H1 (cell line): ENCODE measurements around the gene JPH3.

Experiments
- CREB1 ChIP-seq: IDR thresholded peaks from 2 replicates; pipeline ENCODE4 v1.6.1; 2012; ENCODE audit warnings: inconsistent platforms
- EP300 ChIP-seq, 2 experiments: IDR thresholded peaks; 1 replicate in 1 of 2; 2 replicates in 1 of 2; pipeline ENCODE4 v1.6.1; 2011 to 2012; ENCODE audit warnings: low read depth in 2 of 2, low read length in 2 of 2, mild to moderate bottlenecking in 2 of 2, borderline replicate concordance in 1 of 2, inconsistent platforms in 1 of 2, moderate library complexity in 1 of 2
- EZH2 ChIP-seq: fragments of 200-600 bp; sonication (generic); IDR thresholded peaks from 2 replicates; pipeline ENCODE4 v1.7.1; 2012; ENCODE audit warnings: low read depth, mild to moderate bottlenecking, moderate library complexity, low read length, inconsistent platforms; ENCODE audit not compliant: severe bottlenecking
- GABPA ChIP-seq: IDR thresholded peaks from 2 replicates; pipeline ENCODE4 v1.6.1; 2011; ENCODE audit warnings: mild to moderate bottlenecking, low read length, moderate library complexity, borderline replicate concordance; ENCODE audit not compliant: insufficient read depth
- POLR2A ChIP-seq, 2 experiments: IDR thresholded peaks; 1 replicate in 1 of 2; 2 replicates in 1 of 2; pipeline ENCODE4 v1.6.1; 2011; ENCODE audit warnings: low read depth in 2 of 2, low read length in 2 of 2, mild to moderate bottlenecking in 2 of 2; ENCODE audit errors: control extremely low read depth in 1 of 2
- POLR2AphosphoS5 ChIP-seq: IDR thresholded peaks from 2 replicates; pipeline ENCODE4 v1.6.1; 2011; ENCODE audit warnings: low read depth, low read length
- SRF ChIP-seq: IDR thresholded peaks from 2 replicates; pipeline ENCODE4 v1.6.1; 2011; ENCODE audit warnings: mild to moderate bottlenecking, low read depth, low read length, moderate library complexity
- TF ChIP-seq, protein P1 (sequence below): IDR thresholded peaks from 2 replicates; pipeline ENCODE4 v1.6.1; 2011; ENCODE audit warnings: low read depth, mild to moderate bottlenecking, low read length; ENCODE audit not compliant: insufficient read depth
- TF ChIP-seq, protein P2 (sequence below), 3 experiments: IDR thresholded peaks; 1 replicate in 2 of 3; 2 replicates in 1 of 3; pipeline versions ENCODE4 v1.5.1 to v1.6.1; 2011; ENCODE audit warnings: low read length in 3 of 3, mild to moderate bottlenecking in 3 of 3, inconsistent platforms in 2 of 3, low read depth in 1 of 3, moderate library complexity in 1 of 3; ENCODE audit not compliant: insufficient read depth in 1 of 3; ENCODE audit errors: control extremely low read depth in 1 of 3
- TF ChIP-seq, protein P3 (sequence below): fragments of 300-600 bp; sonication (generic); IDR thresholded peaks from 2 replicates; pipeline ENCODE4 v1.7.1; 2012; ENCODE audit warnings: low read length, moderate library complexity, mild to moderate bottlenecking, inconsistent platforms; ENCODE audit not compliant: insufficient replicate concordance

DNA sequence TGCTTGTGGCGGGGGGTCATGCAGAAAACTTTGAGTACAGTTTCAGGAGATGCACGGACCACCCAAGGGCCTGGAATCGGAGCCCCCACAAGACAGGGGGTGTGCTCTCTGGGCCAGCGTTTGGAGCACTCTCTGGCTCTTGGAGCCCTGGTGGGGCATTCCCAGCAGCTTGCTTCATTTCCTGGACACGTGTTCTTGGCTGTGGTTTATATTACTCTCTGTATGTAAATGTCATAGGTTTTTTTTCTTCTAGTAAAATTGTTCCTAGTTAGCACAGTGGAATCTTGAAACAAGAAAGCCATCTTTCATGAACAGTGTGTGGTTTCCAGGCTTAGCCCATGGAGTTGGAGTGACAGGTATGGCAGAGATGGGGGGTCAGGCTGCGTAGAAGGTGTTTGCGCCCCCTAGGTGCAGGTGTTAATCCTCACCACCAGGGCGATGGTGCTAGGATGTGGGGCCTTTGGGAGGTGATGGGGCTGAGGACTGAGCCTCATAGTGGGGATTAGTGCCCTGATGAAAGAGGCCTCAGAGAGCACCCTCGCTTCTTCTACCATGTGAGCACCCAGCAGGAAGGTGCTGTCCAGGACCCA is 79.8 kb downstream of the JPH3 start:
- TF ChIP-seq GABPA (peak; percentile 75; the same call in 1 of the 2 replicates), POLR2A (IDR thresholded peaks at IDR 0.05; ENCODE audit: control extremely low read depth in 1 of 2, low read depth in 2 of 2, low read length in 2 of 2) (no peak), EZH2 (no peak), EP300 (IDR thresholded peaks at IDR 0.05; ENCODE audit: borderline replicate concordance in 1 of 2, low read depth in 2 of 2, low read length in 2 of 2) (no peak), SRF (no peak), CREB1 (0 out of 2 replicates have a peak, but pooled peaks have one; percentile 8), POLR2AphosphoS5 (no peak)
- TF ChIP-seq, protein P1, sequence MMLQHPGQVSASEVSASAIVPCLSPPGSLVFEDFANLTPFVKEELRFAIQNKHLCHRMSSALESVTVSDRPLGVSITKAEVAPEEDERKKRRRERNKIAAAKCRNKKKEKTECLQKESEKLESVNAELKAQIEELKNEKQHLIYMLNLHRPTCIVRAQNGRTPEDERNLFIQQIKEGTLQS: no peak
- TF ChIP-seq, protein P2, sequence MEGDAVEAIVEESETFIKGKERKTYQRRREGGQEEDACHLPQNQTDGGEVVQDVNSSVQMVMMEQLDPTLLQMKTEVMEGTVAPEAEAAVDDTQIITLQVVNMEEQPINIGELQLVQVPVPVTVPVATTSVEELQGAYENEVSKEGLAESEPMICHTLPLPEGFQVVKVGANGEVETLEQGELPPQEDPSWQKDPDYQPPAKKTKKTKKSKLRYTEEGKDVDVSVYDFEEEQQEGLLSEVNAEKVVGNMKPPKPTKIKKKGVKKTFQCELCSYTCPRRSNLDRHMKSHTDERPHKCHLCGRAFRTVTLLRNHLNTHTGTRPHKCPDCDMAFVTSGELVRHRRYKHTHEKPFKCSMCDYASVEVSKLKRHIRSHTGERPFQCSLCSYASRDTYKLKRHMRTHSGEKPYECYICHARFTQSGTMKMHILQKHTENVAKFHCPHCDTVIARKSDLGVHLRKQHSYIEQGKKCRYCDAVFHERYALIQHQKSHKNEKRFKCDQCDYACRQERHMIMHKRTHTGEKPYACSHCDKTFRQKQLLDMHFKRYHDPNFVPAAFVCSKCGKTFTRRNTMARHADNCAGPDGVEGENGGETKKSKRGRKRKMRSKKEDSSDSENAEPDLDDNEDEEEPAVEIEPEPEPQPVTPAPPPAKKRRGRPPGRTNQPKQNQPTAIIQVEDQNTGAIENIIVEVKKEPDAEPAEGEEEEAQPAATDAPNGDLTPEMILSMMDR (IDR thresholded peaks at IDR 0.05; ENCODE audit: control extremely low read depth in 1 of 3, insufficient read depth in 1 of 3, low read depth in 1 of 3, low read length in 3 of 3): peak; percentile 89 to 96 (median 93)
- TF ChIP-seq, protein P3, sequence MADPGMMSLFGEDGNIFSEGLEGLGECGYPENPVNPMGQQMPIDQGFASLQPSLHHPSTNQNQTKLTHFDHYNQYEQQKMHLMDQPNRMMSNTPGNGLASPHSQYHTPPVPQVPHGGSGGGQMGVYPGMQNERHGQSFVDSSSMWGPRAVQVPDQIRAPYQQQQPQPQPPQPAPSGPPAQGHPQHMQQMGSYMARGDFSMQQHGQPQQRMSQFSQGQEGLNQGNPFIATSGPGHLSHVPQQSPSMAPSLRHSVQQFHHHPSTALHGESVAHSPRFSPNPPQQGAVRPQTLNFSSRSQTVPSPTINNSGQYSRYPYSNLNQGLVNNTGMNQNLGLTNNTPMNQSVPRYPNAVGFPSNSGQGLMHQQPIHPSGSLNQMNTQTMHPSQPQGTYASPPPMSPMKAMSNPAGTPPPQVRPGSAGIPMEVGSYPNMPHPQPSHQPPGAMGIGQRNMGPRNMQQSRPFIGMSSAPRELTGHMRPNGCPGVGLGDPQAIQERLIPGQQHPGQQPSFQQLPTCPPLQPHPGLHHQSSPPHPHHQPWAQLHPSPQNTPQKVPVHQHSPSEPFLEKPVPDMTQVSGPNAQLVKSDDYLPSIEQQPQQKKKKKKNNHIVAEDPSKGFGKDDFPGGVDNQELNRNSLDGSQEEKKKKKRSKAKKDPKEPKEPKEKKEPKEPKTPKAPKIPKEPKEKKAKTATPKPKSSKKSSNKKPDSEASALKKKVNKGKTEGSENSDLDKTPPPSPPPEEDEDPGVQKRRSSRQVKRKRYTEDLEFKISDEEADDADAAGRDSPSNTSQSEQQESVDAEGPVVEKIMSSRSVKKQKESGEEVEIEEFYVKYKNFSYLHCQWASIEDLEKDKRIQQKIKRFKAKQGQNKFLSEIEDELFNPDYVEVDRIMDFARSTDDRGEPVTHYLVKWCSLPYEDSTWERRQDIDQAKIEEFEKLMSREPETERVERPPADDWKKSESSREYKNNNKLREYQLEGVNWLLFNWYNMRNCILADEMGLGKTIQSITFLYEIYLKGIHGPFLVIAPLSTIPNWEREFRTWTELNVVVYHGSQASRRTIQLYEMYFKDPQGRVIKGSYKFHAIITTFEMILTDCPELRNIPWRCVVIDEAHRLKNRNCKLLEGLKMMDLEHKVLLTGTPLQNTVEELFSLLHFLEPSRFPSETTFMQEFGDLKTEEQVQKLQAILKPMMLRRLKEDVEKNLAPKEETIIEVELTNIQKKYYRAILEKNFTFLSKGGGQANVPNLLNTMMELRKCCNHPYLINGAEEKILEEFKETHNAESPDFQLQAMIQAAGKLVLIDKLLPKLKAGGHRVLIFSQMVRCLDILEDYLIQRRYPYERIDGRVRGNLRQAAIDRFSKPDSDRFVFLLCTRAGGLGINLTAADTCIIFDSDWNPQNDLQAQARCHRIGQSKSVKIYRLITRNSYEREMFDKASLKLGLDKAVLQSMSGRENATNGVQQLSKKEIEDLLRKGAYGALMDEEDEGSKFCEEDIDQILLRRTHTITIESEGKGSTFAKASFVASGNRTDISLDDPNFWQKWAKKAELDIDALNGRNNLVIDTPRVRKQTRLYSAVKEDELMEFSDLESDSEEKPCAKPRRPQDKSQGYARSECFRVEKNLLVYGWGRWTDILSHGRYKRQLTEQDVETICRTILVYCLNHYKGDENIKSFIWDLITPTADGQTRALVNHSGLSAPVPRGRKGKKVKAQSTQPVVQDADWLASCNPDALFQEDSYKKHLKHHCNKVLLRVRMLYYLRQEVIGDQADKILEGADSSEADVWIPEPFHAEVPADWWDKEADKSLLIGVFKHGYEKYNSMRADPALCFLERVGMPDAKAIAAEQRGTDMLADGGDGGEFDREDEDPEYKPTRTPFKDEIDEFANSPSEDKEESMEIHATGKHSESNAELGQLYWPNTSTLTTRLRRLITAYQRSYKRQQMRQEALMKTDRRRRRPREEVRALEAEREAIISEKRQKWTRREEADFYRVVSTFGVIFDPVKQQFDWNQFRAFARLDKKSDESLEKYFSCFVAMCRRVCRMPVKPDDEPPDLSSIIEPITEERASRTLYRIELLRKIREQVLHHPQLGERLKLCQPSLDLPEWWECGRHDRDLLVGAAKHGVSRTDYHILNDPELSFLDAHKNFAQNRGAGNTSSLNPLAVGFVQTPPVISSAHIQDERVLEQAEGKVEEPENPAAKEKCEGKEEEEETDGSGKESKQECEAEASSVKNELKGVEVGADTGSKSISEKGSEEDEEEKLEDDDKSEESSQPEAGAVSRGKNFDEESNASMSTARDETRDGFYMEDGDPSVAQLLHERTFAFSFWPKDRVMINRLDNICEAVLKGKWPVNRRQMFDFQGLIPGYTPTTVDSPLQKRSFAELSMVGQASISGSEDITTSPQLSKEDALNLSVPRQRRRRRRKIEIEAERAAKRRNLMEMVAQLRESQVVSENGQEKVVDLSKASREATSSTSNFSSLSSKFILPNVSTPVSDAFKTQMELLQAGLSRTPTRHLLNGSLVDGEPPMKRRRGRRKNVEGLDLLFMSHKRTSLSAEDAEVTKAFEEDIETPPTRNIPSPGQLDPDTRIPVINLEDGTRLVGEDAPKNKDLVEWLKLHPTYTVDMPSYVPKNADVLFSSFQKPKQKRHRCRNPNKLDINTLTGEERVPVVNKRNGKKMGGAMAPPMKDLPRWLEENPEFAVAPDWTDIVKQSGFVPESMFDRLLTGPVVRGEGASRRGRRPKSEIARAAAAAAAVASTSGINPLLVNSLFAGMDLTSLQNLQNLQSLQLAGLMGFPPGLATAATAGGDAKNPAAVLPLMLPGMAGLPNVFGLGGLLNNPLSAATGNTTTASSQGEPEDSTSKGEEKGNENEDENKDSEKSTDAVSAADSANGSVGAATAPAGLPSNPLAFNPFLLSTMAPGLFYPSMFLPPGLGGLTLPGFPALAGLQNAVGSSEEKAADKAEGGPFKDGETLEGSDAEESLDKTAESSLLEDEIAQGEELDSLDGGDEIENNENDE: no peak
